Measurements from ENCODE around the gene SUN2. TPM values are rescaled to one million over a fixed set of nuclear protein-coding genes. Genes with fewer than 3 reads are reported as not detected.
A peak's percentile ranks its signal among the peaks of the same experiment; 100 is the strongest.

The SUN2 gene
- total and polyA plus RNA-seq, 12 donors = 38.6 to 178 (median 97.2) TPM

DNA sequence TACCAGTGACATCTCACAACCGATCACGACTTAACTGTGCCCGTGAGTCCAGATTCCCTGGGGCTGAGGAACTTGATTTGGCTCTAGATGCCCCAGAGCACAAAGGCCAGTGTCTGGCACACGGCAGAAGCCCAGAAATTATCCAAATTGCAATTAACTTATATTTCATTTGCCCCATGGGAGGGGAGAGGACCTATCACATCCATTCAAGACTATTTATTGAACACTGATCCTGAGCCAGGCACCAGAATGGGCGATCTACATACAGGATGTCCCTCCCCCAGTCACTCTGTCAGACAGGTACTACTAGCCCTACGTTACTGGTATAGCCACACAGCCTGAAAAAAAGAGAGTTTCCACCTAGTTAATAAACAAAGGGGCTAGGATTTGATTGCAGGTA lies 33.0 kb upstream of the SUN2 start:
- ATAC-seq = no peak
- intact Hi-C loops (cut with DNase I) = loop anchor here in 2 of 10 donors (5.0 to 10.0 kb wide), 2 partner anchors 53 to 526 kb away; partner anchors contain the start of genes NPTXR (in 1 of the 2) and RPL3 (in 1 of the 2)
- H3K4me1 ChIP-seq = peaks cover 24 to 68% (median 48%) of the 10 kb centered on the region in 9 donors

DNA sequence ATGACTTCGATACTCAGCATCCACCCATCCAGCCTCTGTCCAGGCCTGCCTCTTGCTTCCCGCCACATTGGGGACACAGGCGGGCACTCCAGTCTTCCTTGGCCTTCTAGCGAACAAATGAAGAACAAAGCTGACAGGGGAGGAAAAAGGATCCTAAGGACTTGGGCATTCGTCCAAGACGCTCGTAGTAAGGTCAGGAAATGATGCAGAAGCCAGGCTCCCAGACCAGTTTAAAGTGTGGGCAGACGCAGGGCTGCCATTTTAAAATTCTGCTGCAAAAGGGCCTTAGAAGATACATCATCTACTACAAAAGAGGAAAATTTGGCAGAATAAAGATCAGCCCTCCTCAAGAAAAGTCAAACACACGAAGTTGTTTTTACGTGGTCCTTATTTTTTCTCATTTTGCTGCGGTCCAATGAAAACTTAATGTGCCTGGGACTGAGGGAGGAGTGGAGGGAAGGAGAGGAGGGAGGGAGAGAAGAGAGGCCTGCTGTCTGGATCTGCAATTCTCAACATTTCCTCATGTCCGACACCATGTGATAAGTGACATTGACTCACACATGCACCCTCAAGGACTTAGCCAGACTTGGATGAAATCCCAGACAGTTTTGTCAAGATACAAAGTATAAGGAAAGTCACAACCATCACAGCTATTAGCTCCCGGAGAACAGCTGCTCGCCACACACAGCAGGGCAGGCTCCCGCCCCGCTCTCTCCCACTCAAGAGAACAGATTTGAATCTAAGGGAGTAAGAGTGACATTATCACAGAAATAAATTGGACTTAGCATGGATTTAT lies 32.4 kb upstream of the SUN2 start:
- ATAC-seq (peak; percentile 76 to 91 (median 81)), DNase-seq (peak; percentile 42 to 72)
- WGBS, 2 donors = 22 to 28% methylated on average over 16 of the region's 16 CpGs
- TF ChIP-seq, protein P1, sequence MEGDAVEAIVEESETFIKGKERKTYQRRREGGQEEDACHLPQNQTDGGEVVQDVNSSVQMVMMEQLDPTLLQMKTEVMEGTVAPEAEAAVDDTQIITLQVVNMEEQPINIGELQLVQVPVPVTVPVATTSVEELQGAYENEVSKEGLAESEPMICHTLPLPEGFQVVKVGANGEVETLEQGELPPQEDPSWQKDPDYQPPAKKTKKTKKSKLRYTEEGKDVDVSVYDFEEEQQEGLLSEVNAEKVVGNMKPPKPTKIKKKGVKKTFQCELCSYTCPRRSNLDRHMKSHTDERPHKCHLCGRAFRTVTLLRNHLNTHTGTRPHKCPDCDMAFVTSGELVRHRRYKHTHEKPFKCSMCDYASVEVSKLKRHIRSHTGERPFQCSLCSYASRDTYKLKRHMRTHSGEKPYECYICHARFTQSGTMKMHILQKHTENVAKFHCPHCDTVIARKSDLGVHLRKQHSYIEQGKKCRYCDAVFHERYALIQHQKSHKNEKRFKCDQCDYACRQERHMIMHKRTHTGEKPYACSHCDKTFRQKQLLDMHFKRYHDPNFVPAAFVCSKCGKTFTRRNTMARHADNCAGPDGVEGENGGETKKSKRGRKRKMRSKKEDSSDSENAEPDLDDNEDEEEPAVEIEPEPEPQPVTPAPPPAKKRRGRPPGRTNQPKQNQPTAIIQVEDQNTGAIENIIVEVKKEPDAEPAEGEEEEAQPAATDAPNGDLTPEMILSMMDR (IDR thresholded peaks at IDR 0.05) = no peak
- no peaks in the 10 kb centered on the region for H3K9me3 ChIP-seq
- no peak overlapping the region for H3K4me3 ChIP-seq
- H3K27ac ChIP-seq = peak overlapping the region; percentile 79 to 92 (median 84)
- peaks cover 0 to 24% (median 0%) of the 10 kb centered on the region in 9 donors for H3K36me3 ChIP-seq
- H3K4me1 ChIP-seq = peaks cover 24 to 70% (median 46%) of the 10 kb centered on the region in 9 donors
- intact Hi-C loops (cut with DNase I) = loop anchor here in 2 of 10 donors (5.0 to 10.0 kb wide), 2 partner anchors 54 to 527 kb away; partner anchors contain the start of genes NPTXR (in 1 of the 2) and RPL3 (in 1 of the 2)
- no peaks in the 10 kb centered on the region for H3K27me3 ChIP-seq

More for the DNA sequence above, 33.0 kb upstream of the SUN2 start:
- no peaks in the 10 kb centered on the region for H3K27me3 ChIP-seq
- WGBS, 2 donors = 33 to 39% methylated on average over 6 of the region's 6 CpGs
- DNase-seq = no peak
- no peaks in the 10 kb centered on the region for H3K9me3 ChIP-seq
- TF ChIP-seq, protein P1 (IDR thresholded peaks at IDR 0.05) = no peak
- no peak overlapping the region for H3K4me3 ChIP-seq
- H3K36me3 ChIP-seq = peaks cover 0 to 24% (median 0%) of the 10 kb centered on the region in 9 donors
- peak overlapping the region; percentile 79 to 92 (median 84) for H3K27ac ChIP-seq

DNA sequence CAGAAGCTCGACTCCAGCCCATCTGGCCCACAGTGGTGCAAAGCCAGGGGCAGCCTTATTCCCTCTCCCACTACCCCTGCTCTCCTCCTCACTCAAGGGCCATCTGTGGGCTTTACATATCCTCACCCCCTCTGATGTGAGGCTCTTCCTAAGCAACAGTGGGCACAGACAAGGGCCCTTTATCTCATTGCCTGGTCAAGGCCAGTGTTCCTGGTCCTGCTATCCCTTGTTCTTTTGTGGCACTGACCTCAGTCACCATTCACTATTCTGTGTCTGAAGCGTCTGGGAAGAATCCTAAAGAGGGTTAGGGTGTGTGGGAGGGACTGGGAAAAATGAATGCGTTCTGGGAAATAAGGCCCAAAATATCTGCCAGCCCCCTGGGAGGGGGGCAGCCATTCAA lies 30.8 kb upstream of the SUN2 start:
- no peak for DNase-seq
- peaks cover 27 to 78% (median 59%) of the 10 kb centered on the region in 9 donors for H3K4me1 ChIP-seq
- WGBS, 2 donors = 71 to 76% methylated on average over 3 of the region's 3 CpGs
- H3K27me3 ChIP-seq = no peaks in the 10 kb centered on the region
- TF ChIP-seq, protein P1 (IDR thresholded peaks at IDR 0.05) = no peak
- no peak overlapping the region for H3K4me3 ChIP-seq
- peak overlapping the region; percentile 68 to 92 (median 83) for H3K27ac ChIP-seq
- H3K9me3 ChIP-seq = no peaks in the 10 kb centered on the region
- peak in 1 of 8 donors; percentile 8 for ATAC-seq
- intact Hi-C loops (cut with DNase I) = loop anchor here in 2 of 10 donors (5.0 to 10.0 kb wide), 2 partner anchors 56 to 528 kb away; partner anchors contain the start of genes NPTXR (in 1 of the 2) and RPL3 (in 1 of the 2)
- peaks cover 0 to 33% (median 0%) of the 10 kb centered on the region in 9 donors for H3K36me3 ChIP-seq

DNA sequence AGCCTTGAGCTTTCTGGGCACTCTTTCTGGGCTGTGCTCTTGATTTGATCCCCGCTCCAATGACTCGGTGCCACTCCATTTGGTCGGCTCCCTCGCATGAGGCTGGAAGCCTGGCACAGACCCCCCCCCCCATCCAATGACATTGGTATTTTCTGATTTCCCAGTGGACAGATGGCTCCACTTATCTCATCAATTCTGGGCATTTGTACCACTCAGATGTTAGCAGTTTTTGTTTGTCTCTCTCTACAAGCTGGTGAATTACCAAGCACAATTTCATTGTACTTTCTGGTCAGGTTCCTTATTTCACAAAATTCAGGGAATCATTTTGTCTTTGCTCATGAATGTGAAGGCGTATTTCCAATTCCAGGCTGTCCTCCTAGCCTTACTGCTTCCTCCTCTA lies 29.1 kb upstream of the SUN2 start:
- H3K4me1 ChIP-seq = peaks cover 30 to 94% (median 72%) of the 10 kb centered on the region in 9 donors
- intact Hi-C loops (cut with DNase I) = loop anchor here in 2 of 10 donors (5.0 to 10.0 kb wide), 2 partner anchors 57 to 530 kb away; partner anchors contain the start of genes NPTXR (in 2 of the 2) and RPL3 (in 1 of the 2)
- whole genome bisulfite sequencing, 2 donors = 87 to 93% methylated on average over 5 of the region's 5 CpGs

More for the DNA sequence above, 29.1 kb upstream of the SUN2 start:
- TF ChIP-seq, protein P1 (IDR thresholded peaks at IDR 0.05) = no peak
- ATAC-seq (no peak), DNase-seq (no peak)
- Histone ChIP-seq H3K27me3 (no peaks in the 10 kb centered on the region), H3K36me3 (peaks cover 0 to 40% (median 10%) of the 10 kb centered on the region in 9 donors), H3K9me3 (no peaks in the 10 kb centered on the region), H3K4me3 (no peak overlapping the region), H3K27ac (peak overlapping the region; percentile 68 to 92 (median 83))
